ENCODE data around the gene GAST. TPM values are rescaled to one million over a fixed set of nuclear protein-coding genes. Genes with fewer than 3 reads are reported as not detected.

The GAST gene
- total and polyA plus RNA-seq, 9 of the 15 experiments (the other 6 are each of a cell fraction or from before 2014, with no cell fraction given) = not detected

- no peaks in the 10 kb centered on the region for H3K9me1 ChIP-seq (ENCODE audit: control insufficient read depth, insufficient read depth, low read length)
- 4% methylated on average over 23 of the region's 23 CpGs for WGBS (ENCODE audit: insufficient coverage, low coverage, missing lambda C conversion rate)
- ChIA-PET CTCF (ENCODE audit: low intra/inter-chr PET ratio) (interaction anchor here (1.1 kb wide), 1 partner anchor 9 kb away, joined by 4 read pairs; no protein-coding TSS in a partner anchor), POLR2A (interaction anchor here (0.6 to 7.4 kb wide), 43 partner anchors 9 to 1628 kb away, joined by 3 to 406 read pairs (median 4); partner anchors contain the start of genes FKBP10, JUP, KRT19 and ODAD4)
- ATAC-seq = no peak
- H2AFZ ChIP-seq (ENCODE audit: low read depth, low read length) = peak overlapping the region; percentile 92
- peak overlapping the region; percentile 58 for H3K4me3 ChIP-seq
- no peak for FAIRE-seq
- intact Hi-C loops (cut with micrococcal nuclease) (loop anchor here (1.0 kb wide), 1 partner anchor 9 kb away; no protein-coding TSS in a partner anchor), in situ Hi-C loops (cut with MboI) (no loop called here)
- no peaks in the 10 kb centered on the region for H3K9me3 ChIP-seq (replicated peaks; ENCODE audit: control insufficient read depth, insufficient read depth, low read depth, low read length)
- peak in 1 of 4 experiments; percentile 66 for DNase-seq (ENCODE audit: extremely low read depth in 1 of 4, low spot score in 3 of 4)
- peaks cover 15% of the 10 kb centered on the region for H4K20me1 ChIP-seq (replicated peaks; ENCODE audit: control insufficient read depth, insufficient read depth, low read length)
- H3K27ac ChIP-seq (ENCODE audit: extremely low read depth, low read depth, low read length) = peak overlapping the region; percentile 92
- H3K4me1 ChIP-seq (replicated peaks in 1 of 2; ENCODE audit: control insufficient read depth in 2 of 2, insufficient read depth in 2 of 2, low read length in 2 of 2) = peaks cover 15 to 26% of the 10 kb centered on the region in 2 experiments; a peak in 4 of 5 replicates
- peak overlapping the region; percentile 89 to 91 for H3K9ac ChIP-seq (ENCODE audit: insufficient read depth in 1 of 2, low read depth in 2 of 2, low read length in 2 of 2)
- H3K27me3 ChIP-seq (ENCODE audit: control insufficient read depth in 2 of 2, insufficient read depth in 2 of 2, low read length in 2 of 2) = no peaks in the 10 kb centered on the region
- peaks cover 34% of the 10 kb centered on the region for H3K79me2 ChIP-seq (ENCODE audit: control insufficient read depth, insufficient read depth, low read length)
- BruUV-seq (replicated peaks) = TSS peak; percentile 97
- H3K4me2 ChIP-seq (ENCODE audit: insufficient read depth, low read length) = peak overlapping the region; percentile 97
- H3K36me3 ChIP-seq (ENCODE audit: control insufficient read depth, insufficient read depth, low read length) = peaks cover 38% of the 10 kb centered on the region
- TF ChIP-seq KDM1A (IDR thresholded peaks at IDR 0.05) (peak in 1 of 2 experiments; percentile 11; a peak in 1 of 4 replicates), HINFP (tag; conservative IDR thresholded peaks at IDR 0.05; ENCODE audit: low read depth) (no peak), CREB3 (tag; conservative IDR thresholded peaks at IDR 0.05; ENCODE audit: low read depth) (no peak), ZNF354B (CRISPR knock-in tag; IDR thresholded peaks at IDR 0.05) (no peak), ADNP (tag; IDR thresholded peaks at IDR 0.05) (no peak), SMC3 (conservative IDR thresholded peaks at IDR 0.05; ENCODE audit: insufficient read depth, low read depth, low read length) (no peak), ZBED1 (IDR thresholded peaks at IDR 0.05) (no peak), YBX1 (IDR thresholded peaks at IDR 0.05) (no peak), CEBPG (CRISPR knock-in tag; IDR thresholded peaks at IDR 0.05) (no peak), CEBPG (tag; conservative IDR thresholded peaks at IDR 0.05 in 1 of 2, IDR thresholded peaks at IDR 0.05 in 1 of 2) (peak in 1 of 2 experiments; percentile 48; a peak in 2 of 4 replicates), ZNF518B (CRISPR knock-in tag; IDR thresholded peaks at IDR 0.05) (no peak), POLR2A (conservative IDR thresholded peaks at IDR 0.05) (no peak), ZFP30 (CRISPR knock-in tag; IDR thresholded peaks at IDR 0.05; ENCODE audit: borderline replicate concordance) (no peak), NFRKB (IDR thresholded peaks at IDR 0.05; ENCODE audit: low read depth) (peak; percentile 80; the same call in 1 of the 2 replicates)
Observed at GRCh38 chr17:41687828-41688640, 24.1 kb upstream of the GAST start.
